GM18907 (cell line): ENCODE data around the gene ANAPC5.
A peak's percentile ranks its signal among the peaks of the same experiment; 100 is the strongest.
"Not testable (repeated sequence)": the region's sequence is repeated elsewhere in the genome, so short reads cannot be mapped to it uniquely, and the experiment has no call there.

Experiments
- ATAC-seq: cut with Tn5 transposase; IDR thresholded peaks from one replicate; pipeline ENCODE4 v1.9.1; 2021; ENCODE audit warnings: mild to moderate bottlenecking, moderate library complexity; ENCODE audit not compliant: unreplicated experiment

The ANAPC5 gene, protein sequence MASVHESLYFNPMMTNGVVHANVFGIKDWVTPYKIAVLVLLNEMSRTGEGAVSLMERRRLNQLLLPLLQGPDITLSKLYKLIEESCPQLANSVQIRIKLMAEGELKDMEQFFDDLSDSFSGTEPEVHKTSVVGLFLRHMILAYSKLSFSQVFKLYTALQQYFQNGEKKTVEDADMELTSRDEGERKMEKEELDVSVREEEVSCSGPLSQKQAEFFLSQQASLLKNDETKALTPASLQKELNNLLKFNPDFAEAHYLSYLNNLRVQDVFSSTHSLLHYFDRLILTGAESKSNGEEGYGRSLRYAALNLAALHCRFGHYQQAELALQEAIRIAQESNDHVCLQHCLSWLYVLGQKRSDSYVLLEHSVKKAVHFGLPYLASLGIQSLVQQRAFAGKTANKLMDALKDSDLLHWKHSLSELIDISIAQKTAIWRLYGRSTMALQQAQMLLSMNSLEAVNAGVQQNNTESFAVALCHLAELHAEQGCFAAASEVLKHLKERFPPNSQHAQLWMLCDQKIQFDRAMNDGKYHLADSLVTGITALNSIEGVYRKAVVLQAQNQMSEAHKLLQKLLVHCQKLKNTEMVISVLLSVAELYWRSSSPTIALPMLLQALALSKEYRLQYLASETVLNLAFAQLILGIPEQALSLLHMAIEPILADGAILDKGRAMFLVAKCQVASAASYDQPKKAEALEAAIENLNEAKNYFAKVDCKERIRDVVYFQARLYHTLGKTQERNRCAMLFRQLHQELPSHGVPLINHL

DNA sequence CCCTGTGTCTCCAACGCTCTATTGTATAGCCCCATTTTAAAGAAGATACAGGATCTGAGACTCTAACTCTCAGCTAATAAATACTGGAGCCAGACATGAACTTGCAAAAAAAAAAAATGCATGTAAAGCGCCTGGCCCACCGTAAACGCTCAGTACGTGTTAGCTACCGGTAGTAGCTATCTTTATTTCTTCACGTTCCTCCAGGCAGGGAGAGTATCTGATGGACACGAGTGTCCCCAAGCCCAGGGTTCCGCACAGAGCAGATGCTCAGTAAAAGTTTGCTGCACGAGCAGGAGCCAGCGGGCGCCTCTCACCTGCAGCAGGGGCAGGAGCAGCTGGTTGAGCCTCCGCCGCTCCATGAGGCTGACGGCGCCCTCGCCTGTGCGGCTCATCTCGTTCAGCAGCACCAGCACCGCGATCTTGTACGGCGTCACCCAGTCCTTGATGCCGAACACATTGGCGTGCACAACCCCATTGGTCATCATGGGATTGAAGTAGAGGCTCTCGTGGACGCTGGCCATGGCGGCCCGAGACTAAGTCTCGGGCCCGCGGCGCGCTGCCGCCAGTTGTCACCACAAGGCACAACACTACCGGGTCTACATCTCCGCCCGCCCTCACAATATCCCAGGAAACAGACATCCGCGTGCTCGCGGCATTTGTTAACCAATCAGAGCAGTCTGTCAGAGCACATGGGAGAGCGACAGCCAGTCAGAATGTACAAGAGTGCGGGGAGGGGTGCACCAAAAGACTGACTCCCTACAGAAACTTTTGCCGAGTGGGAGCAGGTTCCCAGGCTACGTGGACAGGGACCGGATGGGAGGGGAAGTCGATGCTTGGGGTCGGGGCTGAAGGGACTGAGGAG lies at the start of gene ANAPC5:
ANAPC5 (minus strand) TSS at position 592 of the 862 bp plus-strand sequence; CDS start at position 521, 71 bp downstream.
- peak; percentile 95 for ATAC-seq

DNA sequence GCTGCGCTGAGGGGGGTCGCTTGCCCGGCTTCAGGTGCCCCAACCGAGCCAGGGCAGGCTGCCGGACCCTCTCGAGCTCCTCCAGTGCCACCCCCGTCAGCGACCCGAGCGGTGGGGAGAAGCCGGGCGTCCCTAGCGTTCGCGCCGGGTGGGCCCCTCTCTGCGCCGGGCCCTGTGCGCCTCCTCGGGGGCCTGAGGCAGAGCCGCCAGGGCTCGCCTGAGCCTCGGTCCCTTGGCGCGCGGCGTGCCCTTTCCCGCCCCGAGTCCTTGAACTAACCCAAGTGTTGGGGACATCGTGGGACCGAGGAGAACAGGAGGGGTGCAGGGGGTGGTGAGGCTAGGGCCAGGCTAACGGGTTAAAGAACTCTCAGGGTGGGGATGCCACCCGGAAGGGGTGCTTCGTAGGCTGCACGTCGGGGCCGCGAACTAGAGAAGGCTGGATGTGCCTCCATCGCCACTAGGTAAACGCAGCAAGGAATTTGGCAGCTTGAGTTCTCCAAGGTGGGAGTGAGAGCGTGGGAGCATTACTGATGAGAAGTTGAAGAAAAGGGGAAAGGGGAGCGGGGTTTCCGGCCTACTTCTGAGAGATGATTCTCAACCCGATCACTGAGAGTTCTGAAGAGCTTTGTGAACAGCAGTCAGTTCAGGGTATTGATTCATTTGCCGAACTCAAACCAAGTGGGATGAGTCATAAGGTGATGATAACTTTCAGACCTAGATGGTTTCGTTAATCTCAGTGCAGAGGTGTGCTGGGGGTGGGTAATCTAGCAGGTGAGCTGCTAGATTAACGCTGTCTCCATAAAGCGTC lies 48.3 kb upstream of the ANAPC5 start:
- ATAC-seq: peak; percentile 46

DNA sequence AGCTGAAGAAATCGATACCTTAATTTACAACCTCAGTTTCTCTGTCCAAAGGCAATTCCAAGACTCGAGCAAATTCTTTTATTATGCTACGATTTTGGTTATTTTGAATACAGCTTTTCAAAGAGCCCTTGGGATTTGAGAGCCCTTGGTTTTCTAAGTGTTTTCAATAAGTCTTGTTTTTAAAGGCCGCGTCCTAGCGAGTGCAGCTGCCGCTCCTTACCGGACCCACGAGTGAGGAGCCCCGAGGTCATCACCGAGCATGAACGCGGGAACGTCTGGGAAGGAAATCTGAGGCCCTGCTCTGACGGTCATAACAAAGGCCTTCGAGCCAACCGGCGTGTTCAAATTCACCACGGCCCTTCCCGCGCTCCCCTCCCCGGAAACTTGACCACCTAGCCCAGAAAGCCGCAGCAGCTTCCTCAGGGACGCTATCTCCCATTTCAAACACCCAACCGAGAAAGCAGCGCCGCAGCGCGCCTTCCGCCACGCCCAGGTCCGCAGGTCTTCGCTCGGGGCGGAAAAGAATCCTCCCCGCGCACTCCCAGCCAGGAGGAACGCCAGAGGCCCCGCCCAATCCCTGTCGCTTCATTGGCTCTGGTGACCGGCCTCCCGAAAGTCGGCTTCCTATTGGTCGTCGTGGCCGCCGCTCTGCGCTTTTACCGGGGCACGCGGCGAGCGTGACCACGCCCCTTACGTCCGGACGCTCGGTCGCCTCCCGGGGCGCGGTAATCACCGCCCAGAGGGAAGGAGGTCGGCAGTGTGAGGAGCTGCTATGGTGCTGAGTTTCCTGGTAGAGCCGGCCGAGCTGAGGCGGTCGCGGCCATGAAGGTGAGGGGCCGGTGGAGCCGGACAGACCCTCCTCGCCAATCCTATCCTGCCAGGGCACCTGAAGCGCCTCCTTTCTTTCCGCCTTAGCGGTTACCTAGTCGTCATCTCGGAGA lies 47.5 kb upstream of the ANAPC5 start, which contains the start of gene RNF34:
RNF34 (plus strand) TSS at position 728 of the 941 bp plus-strand sequence; CDS start at position 823, 95 bp downstream.
- ATAC-seq: peak; percentile 93

DNA sequence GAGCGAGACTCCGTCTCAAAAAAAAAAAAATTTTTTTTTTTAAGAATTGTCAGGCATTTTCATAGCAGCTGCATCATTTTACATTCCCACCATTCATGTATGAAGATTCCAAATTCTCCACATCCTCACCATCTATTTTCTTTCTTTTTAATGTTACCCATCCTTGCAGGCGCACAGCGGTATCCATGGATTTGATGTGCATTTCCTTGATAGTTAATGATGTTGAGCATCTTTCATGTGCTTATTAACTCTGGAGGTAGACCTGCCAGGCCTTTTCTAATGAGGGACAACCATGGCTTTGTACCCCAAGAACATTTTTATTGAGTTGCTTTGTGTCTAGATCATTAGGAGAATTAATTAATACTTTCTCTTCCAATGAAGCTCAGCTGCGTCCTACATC lies 46.1 kb upstream of the ANAPC5 start:
- no peak for ATAC-seq

DNA sequence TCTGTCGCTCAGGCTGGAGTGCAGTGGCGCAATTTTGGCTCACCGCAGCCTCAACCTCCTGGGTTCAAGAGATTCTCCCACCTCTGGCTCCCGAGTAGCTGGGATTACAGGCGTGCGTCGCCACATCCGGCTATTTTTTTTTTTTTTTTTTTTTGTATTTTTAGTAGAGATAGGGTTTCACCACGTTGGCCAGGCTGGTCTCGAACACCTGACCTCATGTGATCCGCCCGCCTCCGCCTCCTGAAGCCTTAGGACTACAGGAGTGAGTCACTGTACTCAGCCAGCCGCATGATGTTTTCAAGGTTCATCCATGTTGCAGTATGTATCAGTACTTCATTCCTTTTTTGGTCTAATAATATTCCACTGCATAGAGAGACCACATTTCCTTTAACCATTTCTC lies 45.3 kb upstream of the ANAPC5 start:
- no peak for ATAC-seq

DNA sequence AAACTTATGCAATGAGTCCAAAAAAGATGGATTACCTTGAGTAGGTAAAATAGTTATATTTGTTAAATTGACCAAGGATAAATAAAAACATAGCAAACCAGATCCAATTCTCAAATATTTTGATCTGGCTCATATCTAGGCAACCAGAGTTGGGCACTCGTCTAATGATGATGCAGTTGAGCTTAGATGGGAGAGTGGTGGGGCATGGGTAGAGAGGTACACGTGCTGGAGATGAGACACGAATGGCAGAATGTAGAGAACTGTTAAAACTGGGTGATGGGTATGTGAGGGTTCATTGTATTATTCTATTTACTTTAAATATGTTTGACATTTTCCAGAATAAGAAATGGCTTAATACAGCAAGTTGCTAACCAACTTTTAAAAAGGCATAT lies 40.1 kb upstream of the ANAPC5 start:
- no peak for ATAC-seq

DNA sequence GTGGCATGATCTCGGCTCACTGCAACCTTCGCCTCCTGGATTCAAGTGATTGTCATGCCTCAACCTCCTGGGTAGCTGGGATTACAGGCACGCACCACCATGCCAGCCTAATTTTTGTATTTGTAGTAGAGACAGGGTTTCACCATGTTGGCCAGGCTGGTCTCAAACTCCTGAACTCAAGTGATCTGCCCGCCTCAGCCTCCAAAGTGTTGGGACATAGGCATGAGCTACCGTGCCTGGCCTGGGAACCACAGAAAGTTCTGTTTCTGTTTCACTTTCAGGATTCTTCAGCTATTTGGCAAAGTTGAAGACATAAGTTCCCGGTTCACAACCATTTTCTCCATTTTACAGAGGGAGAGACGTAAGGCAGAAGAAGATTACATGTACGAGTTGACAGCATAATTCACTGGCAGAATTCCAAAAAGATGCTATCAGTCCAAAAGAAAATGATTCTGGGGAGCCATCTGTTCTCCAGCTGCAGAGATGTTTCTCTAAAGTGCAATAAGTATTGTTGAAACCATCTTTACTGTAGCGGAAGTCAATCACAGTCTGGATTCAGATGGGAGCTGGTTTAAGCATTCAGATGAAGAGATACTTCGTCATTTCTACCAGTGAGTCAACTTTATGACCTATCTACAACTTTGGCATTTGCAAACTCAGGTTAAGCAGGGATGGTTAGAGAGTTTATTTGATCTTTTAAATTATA lies 39.6 kb upstream of the ANAPC5 start:
- ATAC-seq: no peak

DNA sequence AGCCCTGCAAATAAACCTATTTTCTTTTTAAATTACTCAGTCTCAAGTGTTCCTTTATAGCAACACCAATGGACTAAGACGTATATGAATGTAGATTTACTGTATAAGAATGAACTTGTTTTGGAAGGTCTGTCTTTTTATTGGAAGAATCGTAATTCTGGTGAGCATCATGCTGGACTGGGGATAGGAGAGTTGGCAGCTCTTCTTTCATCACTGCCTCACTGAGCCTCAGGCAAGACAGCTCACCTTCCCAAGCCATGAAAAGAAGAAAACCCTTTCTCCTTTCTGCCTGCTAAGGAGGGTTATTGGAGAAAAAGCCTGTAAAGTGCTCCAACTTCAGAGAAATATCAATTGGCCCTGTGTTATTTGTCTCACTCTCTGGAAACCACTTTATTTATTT lies 38.6 kb upstream of the ANAPC5 start:
- ATAC-seq: no peak

DNA sequence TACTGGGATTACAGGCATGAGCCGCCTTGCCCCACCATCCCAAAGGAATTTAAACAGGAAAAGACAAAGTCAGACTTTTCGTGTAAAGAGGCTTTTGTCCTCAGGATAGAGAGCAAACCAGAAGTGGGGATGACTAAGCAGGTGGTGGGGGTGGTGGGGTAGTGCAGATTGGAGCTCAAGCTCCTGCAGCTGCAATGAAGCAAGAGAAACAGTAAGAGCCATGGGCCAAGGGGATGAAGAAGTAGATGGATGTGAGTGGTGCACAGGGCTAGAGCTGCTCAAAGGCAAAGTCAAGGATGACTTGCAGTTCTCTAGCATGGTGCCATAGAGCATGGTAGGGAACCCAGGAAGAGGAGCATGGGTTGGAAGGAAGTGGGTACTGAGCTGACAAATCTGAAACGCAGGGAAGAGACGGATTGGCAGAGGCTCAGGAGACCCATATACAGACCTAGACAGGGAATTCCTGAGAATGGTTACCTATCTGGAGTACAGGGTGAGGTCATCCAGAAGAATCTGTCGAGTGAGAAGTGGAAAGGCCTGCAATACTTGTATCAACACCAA lies 36.3 kb upstream of the ANAPC5 start:
- ATAC-seq: no peak

DNA sequence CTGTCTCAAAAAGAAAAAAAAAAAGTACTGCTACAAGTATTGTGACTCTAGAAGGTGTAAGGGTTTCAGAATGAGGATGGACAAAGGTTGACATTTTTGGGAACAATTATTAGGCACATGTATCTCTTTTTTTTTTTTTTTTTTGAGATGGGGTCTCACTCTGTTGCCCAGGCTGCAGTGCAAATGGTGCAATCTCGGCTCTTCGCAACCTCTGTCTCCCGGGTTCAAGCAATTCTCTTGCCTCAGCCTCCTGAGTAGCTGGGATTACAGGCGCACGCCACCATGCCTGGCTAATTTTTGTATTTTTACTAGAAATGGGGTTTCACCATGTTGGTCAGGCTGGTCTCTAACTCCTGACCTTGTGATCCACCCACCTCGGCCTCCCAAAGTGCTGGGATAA lies 32.7 kb upstream of the ANAPC5 start:
- not testable (repeated sequence) for ATAC-seq

DNA sequence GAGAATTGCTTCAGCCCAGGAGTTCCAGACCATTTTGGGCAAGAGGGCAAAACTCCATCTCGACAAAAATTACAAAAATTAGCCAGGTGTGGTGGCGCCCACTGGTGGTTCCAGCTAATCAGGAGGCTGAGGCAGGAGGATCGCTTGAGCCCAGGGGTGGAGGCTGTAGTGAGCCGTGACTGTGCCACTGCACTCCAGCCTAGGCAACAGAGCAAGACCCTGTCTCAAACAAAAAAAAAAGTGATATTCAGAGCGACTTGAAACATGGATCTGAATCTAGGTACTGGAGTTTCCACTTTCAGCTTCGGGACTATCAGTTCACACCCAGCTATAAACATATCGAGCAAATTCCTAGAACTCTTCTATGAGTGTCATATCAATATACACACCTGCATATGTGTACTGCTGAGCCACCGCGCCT lies 31.4 kb upstream of the ANAPC5 start:
- no peak for ATAC-seq

DNA sequence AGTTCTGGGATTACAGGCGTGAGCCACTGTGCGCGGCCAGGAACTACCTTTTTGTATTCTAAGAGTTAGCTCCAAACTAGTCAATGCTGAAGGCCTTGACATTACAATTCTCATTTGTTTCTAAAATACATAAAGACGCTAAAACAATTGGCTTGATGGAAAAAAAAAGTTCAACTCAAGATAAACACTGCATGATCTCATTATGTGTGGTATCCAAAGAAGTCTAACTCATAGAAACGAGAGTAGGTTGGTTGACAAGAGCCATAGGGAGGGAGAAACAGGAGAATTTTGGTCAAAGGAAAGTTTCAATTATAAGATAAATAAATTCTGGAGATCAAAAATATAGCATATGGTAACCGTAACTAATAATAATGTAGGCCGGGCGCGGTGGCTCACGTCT lies 27.7 kb upstream of the ANAPC5 start:
- ATAC-seq: no peak

DNA sequence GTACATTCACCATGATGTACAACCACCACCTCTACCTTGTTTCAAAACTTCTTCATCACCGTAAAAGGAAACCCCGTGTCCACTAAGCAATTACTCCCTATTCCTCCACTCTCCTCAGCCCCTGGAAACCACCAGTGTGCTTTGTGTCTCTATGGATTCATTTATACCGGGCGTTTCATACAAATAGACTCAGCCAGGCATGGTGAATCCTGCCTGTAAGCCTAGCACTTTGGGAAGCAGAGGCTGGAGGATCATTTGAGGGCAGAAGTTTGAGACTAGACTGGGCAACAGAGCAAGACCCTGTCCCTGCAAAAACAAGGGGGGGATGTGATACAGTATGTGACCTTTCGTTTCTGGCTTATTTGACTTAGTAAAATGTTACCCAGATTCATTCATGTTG lies 26.5 kb upstream of the ANAPC5 start:
- no peak for ATAC-seq

DNA sequence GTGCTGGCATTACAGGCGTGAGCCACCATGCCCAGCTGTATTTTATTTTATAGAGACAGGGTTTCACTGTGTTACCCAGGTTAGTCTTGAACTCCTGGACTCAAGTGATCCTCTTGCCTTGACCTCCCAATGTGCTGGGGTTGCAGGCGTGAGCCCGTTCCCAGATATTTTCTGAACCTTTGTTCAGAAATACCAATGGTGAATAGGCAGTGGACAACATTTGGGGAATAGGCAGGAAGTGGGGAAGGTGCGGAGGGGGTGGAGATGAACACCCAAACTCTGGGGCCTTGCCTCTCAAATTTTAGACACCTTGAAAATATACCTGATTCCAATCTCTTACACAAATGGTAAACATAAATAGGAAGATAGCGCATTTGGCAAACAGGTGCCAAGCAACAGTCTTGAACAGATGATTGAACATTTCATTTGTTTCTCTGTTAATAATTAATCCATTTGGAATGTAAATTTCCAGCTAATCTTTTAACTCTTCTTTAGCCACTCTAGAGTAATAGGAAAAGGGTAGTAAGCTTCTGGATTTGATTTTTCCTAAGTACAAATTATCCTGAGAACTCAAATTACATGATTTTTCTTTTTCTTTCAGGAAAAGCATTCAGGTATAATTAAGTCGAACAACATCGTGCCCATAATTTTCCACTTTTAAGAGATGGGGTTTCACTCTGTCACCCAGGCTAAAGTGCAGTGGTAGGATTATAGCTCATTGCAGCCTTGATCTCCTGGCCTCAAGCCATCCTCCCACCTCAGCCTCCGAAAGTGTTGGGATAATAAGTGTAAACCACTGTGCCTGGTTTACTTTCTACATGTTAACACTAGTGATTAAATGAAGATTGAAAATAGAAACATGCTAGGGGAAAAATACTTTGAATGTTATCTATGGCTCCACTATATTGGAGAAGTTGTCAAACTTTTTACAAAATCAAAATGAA lies 24.8 kb upstream of the ANAPC5 start:
- ATAC-seq: no peak

DNA sequence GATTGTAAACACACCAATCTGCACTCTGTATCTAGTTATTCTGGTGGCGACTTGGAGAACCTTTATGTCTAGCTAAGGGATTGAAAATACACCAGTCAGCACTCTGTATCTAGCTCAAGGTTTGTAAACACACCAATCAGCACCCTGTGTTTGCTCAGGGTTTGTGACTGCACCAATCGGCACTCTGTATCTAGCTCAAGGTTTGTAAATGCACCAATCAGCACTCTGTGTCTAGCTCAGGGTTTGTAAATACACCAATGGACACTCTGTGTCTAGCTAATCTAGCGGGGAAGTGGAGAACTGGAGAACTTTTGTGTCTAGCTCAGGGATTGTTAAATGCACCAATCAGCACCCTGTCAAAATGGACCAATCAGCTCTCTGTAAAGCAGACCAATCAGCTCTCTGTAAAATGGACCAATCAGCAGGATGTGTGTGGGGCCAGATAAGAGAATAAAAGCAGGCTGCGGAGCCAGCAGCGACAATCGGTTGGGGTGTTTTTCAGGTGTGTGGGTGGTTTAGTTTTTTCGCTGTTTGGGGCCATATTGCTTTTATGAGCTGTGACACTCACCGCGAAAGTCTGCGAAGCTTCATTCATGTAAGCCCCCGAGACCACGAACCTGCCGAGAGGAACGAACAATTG lies 22.9 kb upstream of the ANAPC5 start:
- not testable (repeated sequence) for ATAC-seq

DNA sequence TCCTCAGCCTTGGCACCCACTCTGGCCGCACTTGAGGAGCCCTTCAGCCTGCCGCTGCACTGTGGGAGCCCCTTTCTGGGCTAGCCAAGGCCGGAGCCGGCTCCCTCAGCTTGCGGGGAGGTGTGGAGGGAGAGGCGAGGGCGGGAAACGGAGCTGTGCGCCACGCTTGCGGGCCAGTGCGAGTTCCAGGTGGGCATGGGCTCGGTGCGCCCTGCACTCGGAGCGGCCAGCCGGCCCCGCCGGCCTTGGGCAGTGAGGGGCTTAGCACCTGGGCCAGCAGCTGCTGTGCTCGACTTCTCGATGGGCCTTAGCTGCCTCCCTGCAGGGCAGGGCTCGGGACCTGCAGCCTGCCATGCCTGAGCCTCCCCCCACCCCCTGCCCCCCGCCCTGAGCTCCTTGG lies 22.1 kb upstream of the ANAPC5 start:
- not testable (repeated sequence) for ATAC-seq

DNA sequence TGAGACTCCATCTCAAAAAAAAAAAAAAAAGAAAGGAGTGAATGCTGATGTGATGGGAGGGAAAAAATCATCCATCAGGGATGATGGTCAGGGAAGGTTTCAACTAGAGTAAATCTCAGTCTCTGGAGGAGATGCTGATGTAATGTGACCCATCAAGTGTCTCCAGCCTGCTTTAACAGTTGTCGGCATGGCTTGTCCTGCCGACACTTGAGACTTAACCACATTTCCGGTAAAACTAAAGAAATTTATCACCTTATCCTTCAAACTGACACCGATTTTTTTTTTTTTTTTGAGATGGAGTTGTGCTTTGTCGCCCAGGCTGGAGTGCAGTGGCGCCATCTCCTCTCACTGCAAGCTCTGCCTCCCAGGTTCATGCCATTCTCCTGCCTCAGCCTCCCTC lies 21.5 kb upstream of the ANAPC5 start:
- no peak for ATAC-seq
